GM21390 (cell line): ENCODE results near the gene MOB2.

ENCODE experiments used
- ATAC-seq: cut with Tn5 transposase; IDR thresholded peaks from one replicate; pipeline ENCODE4 v1.9.1; 2021; ENCODE audit not compliant: unreplicated experiment

Gene MOB2

GRCh38 chr11:1504581-1505290 is 18.2 kb upstream of the MOB2 start:
- no peak for ATAC-seq

GRCh38 chr11:1504138-1504537 is 17.6 kb upstream of the MOB2 start:
- ATAC-seq: no peak

- no peak for ATAC-seq
Observed at GRCh38 chr11:1503708-1504104, 17.1 kb upstream of the MOB2 start.

- no peak for ATAC-seq
Observed at GRCh38 chr11:1502954-1503707, 16.6 kb upstream of the MOB2 start.

GRCh38 chr11:1502168-1502953 is 15.8 kb upstream of the MOB2 start:
- ATAC-seq: no peak

GRCh38 chr11:1501421-1502167 is 15.0 kb upstream of the MOB2 start:
- ATAC-seq: no peak

- ATAC-seq: no peak
Observed at GRCh38 chr11:1500466-1501420, 14.2 kb upstream of the MOB2 start.

- ATAC-seq: no peak
Observed at GRCh38 chr11:1499899-1500298, 13.3 kb upstream of the MOB2 start.

GRCh38 chr11:1499261-1499890 is 12.8 kb upstream of the MOB2 start:
- ATAC-seq: no peak

GRCh38 chr11:1498262-1498661 is 11.7 kb upstream of the MOB2 start:
- no peak for ATAC-seq

GRCh38 chr11:1497600-1497999 is 11.0 kb upstream of the MOB2 start:
- ATAC-seq: no peak

- ATAC-seq: no peak
Observed at GRCh38 chr11:1496761-1497095, 10.1 kb upstream of the MOB2 start.

- no peak for ATAC-seq
Observed at GRCh38 chr11:1496091-1496760, 9.6 kb upstream of the MOB2 start.

- no peak for ATAC-seq
Observed at GRCh38 chr11:1494650-1495049, 8.1 kb upstream of the MOB2 start.

GRCh38 chr11:1493650-1494244 is 7.2 kb upstream of the MOB2 start:
- ATAC-seq: no peak

GRCh38 chr11:1491379-1491778 is 4.8 kb upstream of the MOB2 start:
- ATAC-seq: no peak

GRCh38 chr11:1490651-1491050 is 4.1 kb upstream of the MOB2 start:
- ATAC-seq: no peak

GRCh38 chr11:1488575-1489180 is 2.1 kb upstream of the MOB2 start:
- no peak for ATAC-seq
